ENCODE results near the gene LRRC36. TPM values are rescaled to one million over a fixed set of nuclear protein-coding genes. Genes with fewer than 3 reads are reported as not detected.

LRRC36 gene
- total and polyA plus RNA-seq, 2 of the 8 experiments (the other 6 are each of a cell fraction or from before 2014, with no cell fraction given) = 0.15 TPM; not detected in 1

GRCh38 chr16:67430977-67431774, 104.6 kb downstream of the LRRC36 start, which contains the start of gene HSD11B2:
Gene HSD11B2 (plus strand): TSS chr16:67431121. CDS start chr16:67431249, 128 bp downstream.
- H3K23me2 ChIP-seq (ENCODE audit: low read depth, low read length) = peaks cover 17% of the 10 kb centered on the region; the same call in 1 of the 2 replicates
- DNase-seq (ENCODE audit: low read depth in 1 of 2, low spot score in 2 of 2) (peak in 1 of 2 experiments; percentile 78), FAIRE-seq (no peak)
- H3K23ac ChIP-seq (ENCODE audit: insufficient read length) = no peak within 1 kb of the TSS
- H4K20me1 ChIP-seq (replicated peaks in 1 of 2; ENCODE audit: control insufficient read depth in 1 of 2, insufficient read depth in 2 of 2, low read length in 2 of 2) = peaks cover 0 to 6% of the 10 kb centered on the region in 2 experiments
- H3K56ac ChIP-seq (replicated peaks; ENCODE audit: insufficient read length, low read depth, low read length) = peak within 1 kb of the TSS; percentile 3
- H4K8ac ChIP-seq (ENCODE audit: extremely low read depth, insufficient read depth, low read length) = peak within 1 kb of the TSS; percentile 88
- peaks cover 0 to 4% (median 1%) of the 10 kb centered on the region in 4 experiments; a peak in 2 of 8 replicates for H3K36me3 ChIP-seq (ENCODE audit: control insufficient read depth in 2 of 4, insufficient read depth in 4 of 4, low read length in 3 of 4)
- H2BK120ac ChIP-seq (replicated peaks; ENCODE audit: low read depth, low read length) = no peak within 1 kb of the TSS
- H3K79me1 ChIP-seq (ENCODE audit: low read depth, low read length) = peaks cover 10% of the 10 kb centered on the region; the same call in 1 of the 2 replicates
- H3K14ac ChIP-seq (ENCODE audit: insufficient read length) = no peak within 1 kb of the TSS
- no peak within 1 kb of the TSS for H2AFZ ChIP-seq (ENCODE audit: low read length)
- peaks cover 0 to 19% (median 15%) of the 10 kb centered on the region in 4 experiments; a peak in 6 of 7 replicates for H3K27me3 ChIP-seq (replicated peaks in 1 of 4; ENCODE audit: control insufficient read depth in 3 of 4, extremely low read depth in 1 of 4, insufficient read depth in 3 of 4, low read length in 3 of 4)
- H3K4me1 ChIP-seq (replicated peaks in 1 of 4; ENCODE audit: control insufficient read depth in 3 of 4, insufficient read depth in 4 of 4, low read length in 3 of 4) = peaks cover 0 to 37% (median 30%) of the 10 kb centered on the region in 4 experiments; a peak in 6 of 7 replicates
- peak within 1 kb of the TSS; percentile 91 for H3K4ac ChIP-seq (replicated peaks; ENCODE audit: insufficient read length, low read depth, low read length)
- peak within 1 kb of the TSS; percentile 71 to 86 (median 82) for H3K4me3 ChIP-seq (ENCODE audit: extremely low read depth in 1 of 4, insufficient read depth in 2 of 4, low read depth in 3 of 4, low read length in 4 of 4)
- POLR2A ChIA-PET (ENCODE audit: partially characterized antibody) = interaction anchor here (0.6 to 7.3 kb wide), 10 partner anchors 10 to 106 kb away, joined by 3 to 67 read pairs (median 4); partner anchors contain the start of gene TPPP3
- peak within 1 kb of the TSS; percentile 57 for H4K5ac ChIP-seq (ENCODE audit: insufficient read length, low read depth, low read length)
- CTCF ChIA-PET (ENCODE audit: partially characterized antibody) = interaction anchor here (0.8 to 28.4 kb wide), 7 partner anchors 9 to 104 kb away, joined by 3 to 683 read pairs (median 6); no protein-coding TSS in a partner anchor
- H3K9ac ChIP-seq (replicated peaks in 1 of 4; ENCODE audit: extremely low read depth in 1 of 4, low read depth in 3 of 4, low read length in 3 of 4) = peak within 1 kb of the TSS; percentile 37 to 76 (median 71)
- H3K27ac ChIP-seq (ENCODE audit: low read depth, low read length) = peak within 1 kb of the TSS; percentile 39; the same call in 1 of the 2 replicates
- no peak within 1 kb of the TSS for H2BK20ac ChIP-seq (ENCODE audit: low read length)
- H2BK5ac ChIP-seq (ENCODE audit: low read depth, low read length) = peak within 1 kb of the TSS; percentile 85; the same call in 1 of the 2 replicates
- no peaks in the 10 kb centered on the region; a peak in 1 of 4 replicates for H3K79me2 ChIP-seq (ENCODE audit: control insufficient read depth in 1 of 2, insufficient read depth in 2 of 2, low read length in 2 of 2)
- H3K4me2 ChIP-seq (ENCODE audit: insufficient read depth in 1 of 2, low read depth in 2 of 2, low read length in 2 of 2) = peak within 1 kb of the TSS; percentile 87 to 93
- peak within 1 kb of the TSS; percentile 89 for H4K91ac ChIP-seq (replicated peaks; ENCODE audit: insufficient read length, low read length)
- peak within 1 kb of the TSS; percentile 55; the same call in 1 of the 2 replicates for H2BK12ac ChIP-seq (ENCODE audit: low read depth, low read length)
- no peaks in the 10 kb centered on the region for H3K9me3 ChIP-seq (ENCODE audit: insufficient read depth in 2 of 2, low read depth in 1 of 2, low read length in 1 of 2)
- WGBS, 2 experiments (ENCODE audit: extremely low coverage in 1 of 2, insufficient coverage in 1 of 2, insufficient read length in 1 of 2, insufficient replicate concordance in 2 of 2, low coverage in 1 of 2, low lambda C conversion rate in 2 of 2, missing lambda C conversion rate in 1 of 2) = 3% methylated on average over 45 of the region's 87 CpGs; no CpG with 5 or more reads in 1 of the 2 experiments
- peak within 1 kb of the TSS; percentile 81; the same call in 1 of the 2 replicates for H2BK15ac ChIP-seq (ENCODE audit: low read length)
- peak within 1 kb of the TSS; percentile 99 for H3K18ac ChIP-seq (ENCODE audit: extremely low read depth, low read length)
- H2AK5ac ChIP-seq (ENCODE audit: low read depth, low read length) = no peak within 1 kb of the TSS; the same call in none of the 2 replicates
- no peak for TF ChIP-seq BCL11A (IDR thresholded peaks at IDR 0.05; ENCODE audit: low read depth in 2 of 2, low read length in 2 of 2)
- no peak for TF ChIP-seq BACH1 (IDR thresholded peaks at IDR 0.05; ENCODE audit: low read length)
- no peak for TF ChIP-seq SP1 (IDR thresholded peaks at IDR 0.05; ENCODE audit: low read depth, low read length)
- TF ChIP-seq CHD2 (IDR thresholded peaks at IDR 0.05; ENCODE audit: low read length) = no peak
- no peak for TF ChIP-seq SIN3A (conservative IDR thresholded peaks at IDR 0.05 in 1 of 2, IDR thresholded peaks at IDR 0.05 in 1 of 2; ENCODE audit: low read depth in 1 of 2, low read length in 2 of 2)
- peak; percentile 93 for TF ChIP-seq KDM4A (IDR thresholded peaks at IDR 0.05; ENCODE audit: low read depth, low read length, severe bottlenecking)
- TF ChIP-seq SP2 (IDR thresholded peaks at IDR 0.05; ENCODE audit: low read length) = no peak
- TF ChIP-seq GTF2F1 (IDR thresholded peaks at IDR 0.05; ENCODE audit: borderline replicate concordance, low read depth, low read length) = no peak
- TF ChIP-seq RNF2 (IDR thresholded peaks at IDR 0.05; ENCODE audit: borderline replicate concordance, low read depth, low read length, missing control alignments, poor library complexity, severe bottlenecking) = no peak
- TF ChIP-seq CTBP2 (IDR thresholded peaks at IDR 0.05; ENCODE audit: borderline replicate concordance, insufficient read depth, insufficient read length, low read length) = no peak
